HG03520 (cell line): ENCODE results near the gene HSPA1B.
"Not testable (repeated sequence)": the region's sequence is repeated elsewhere in the genome, so short reads cannot be mapped to it uniquely, and the experiment has no call there.

ENCODE experiments used
- ATAC-seq: cut with Tn5 transposase; IDR thresholded peaks from one replicate; pipeline ENCODE4 v1.9.1; 2021; ENCODE audit warnings: mild to moderate bottlenecking, moderate library complexity; ENCODE audit not compliant: unreplicated experiment

Gene HSPA1B

DNA sequence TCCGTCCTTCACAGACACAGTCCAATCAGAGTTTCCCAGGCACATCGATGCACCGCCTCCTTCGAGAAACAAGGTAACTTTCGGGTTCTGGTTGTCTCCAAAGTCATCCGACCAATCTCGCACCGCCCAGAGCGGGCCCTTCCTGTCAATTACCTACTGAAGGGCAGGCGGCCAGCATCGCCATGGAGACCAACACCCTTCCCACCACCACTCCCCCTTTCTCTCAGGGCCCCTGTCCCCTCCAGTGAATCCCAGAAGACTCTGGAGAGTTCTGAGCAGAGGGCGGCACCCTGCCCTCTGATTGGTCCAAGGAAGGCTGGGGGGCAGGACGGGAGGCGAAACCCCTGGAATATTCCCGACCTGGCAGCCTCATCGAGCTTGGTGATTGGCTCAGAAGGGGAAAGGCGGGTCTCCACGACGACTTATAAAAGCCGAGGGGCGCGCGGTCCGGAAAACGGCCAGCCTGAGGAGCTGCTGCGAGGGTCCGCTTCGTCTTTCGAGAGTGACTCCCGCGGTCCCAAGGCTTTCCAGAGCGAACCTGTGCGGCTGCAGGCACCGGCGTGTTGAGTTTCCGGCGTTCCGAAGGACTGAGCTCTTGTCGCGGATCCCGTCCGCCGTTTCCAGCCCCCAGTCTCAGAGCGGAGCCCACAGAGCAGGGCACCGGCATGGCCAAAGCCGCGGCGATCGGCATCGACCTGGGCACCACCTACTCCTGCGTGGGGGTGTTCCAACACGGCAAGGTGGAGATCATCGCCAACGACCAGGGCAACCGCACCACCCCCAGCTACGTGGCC lies at the start of gene HSPA1B:
TSS of gene HSPA1B (plus strand) at position 453 of the 794 bp plus-strand sequence. CDS start at position 666, 213 bp downstream.
- ATAC-seq: peak; percentile 60

DNA sequence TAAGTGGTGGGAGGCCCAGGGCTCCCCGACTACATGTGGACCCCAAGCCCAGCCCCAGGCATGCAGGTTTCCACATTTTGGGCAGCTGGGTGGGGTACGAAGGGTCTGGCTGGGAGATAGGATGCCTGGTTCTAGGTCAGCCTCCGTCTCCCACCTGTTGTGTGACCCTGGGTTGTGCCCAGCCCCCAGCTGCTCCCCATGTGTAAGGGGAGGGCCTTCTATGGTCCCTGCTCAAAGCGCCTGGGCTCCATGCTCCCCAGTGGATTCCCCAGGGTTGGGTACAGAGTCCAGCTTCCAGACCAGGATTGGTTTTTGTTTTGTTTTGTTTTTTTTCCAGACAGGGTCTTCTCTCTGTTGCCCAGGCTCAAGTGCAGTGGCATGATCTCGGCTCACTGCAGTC lies 49.3 kb upstream of the HSPA1B start:
- ATAC-seq: no peak

DNA sequence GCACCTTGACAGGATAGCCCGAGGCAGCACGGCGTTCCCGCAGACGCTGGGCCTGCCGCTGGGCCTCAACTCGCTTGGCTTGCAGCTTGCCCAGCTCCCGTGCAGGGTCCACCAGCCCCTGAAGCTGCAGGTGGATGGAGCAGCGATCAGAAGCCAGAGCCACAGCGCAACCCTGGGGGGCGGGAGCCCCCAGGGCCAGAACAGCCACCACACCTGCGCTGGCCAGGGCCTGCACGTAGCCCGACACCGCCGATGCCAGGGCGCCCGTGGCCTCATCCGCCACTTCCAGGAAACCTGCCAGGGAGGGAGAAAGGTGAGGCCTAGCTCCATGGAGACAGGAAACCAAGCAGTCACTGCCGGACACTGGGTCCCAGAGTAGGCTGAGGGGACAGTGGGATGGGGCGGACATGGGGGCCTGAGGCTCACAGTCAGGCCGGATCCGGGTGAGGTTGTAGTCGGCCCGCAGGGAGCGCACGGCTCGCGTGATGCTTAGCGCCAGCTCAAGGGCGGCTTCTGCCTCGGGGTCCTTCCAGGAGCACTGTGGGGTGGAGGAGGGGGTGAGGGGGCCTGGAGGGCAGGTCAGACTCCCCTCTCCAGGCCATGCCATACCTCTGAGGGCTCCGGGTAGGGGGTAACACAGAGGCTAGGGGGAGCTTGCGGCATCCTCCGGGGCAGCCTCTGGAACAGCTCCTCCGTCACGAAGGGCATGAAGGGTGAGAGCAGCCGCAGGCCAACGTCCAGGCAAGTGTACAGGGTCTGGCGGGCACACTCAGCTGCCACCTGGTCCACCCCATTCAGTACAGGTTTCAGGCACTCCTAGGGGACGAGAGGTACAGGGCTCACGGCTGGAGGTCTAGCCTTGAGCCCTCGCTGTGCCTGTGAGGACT lies 48.3 kb upstream of the HSPA1B start:
- no peak for ATAC-seq

DNA sequence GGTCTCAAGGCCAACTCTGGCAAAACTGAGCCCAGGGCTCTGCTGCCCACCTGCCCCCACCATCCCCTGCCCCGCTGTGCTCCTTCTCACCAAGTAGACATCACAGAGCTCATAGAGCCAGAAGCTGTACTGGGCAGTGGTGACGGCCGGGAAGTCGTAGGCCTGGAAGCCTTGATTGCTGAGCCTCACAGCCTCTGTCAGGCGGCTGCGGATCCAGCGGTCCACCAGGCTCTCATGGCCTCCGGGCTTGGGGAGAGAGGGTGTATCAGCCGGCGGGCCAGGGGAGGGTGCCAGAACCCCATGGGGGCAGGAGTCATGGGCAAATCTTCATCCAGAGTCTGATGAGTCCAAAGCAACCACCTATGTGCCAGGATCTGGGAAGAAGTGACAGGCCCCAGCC lies 47.6 kb upstream of the HSPA1B start:
- no peak for ATAC-seq

DNA sequence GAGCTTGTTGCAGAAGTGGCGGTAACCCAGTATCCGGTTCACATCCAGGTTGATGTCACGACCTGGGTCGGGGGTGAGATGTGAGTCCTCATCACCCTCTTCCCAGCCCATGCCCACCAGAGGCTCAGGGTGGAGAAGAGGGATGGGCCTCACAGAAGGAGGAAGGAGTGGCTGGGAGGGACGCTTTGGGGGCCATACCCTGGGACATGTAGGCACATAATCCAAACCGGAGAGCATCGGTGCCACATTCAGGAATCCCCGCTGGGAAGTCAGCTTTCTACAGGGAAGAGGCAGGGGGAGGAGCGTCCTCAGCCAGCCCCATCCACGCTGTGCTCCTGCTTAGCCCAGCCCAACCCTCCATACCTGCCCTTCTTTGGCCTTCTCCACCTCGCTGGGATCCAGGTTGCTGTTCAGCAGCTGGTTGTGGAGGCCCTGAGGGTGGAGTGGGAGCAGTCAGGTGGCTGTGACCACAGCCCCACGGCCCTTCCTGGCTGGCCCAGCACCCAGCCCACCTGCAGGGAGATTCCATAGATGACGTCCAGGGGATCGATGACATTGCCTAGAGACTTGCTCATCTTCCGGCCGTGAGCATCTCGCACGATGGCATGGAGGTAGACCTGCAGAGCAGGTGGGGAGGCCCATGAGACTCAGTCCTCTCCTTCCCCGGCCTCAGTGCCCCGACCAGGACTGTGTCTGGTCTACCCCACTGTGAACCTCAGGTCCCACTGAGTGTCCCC lies 46.9 kb upstream of the HSPA1B start:
- ATAC-seq: no peak

DNA sequence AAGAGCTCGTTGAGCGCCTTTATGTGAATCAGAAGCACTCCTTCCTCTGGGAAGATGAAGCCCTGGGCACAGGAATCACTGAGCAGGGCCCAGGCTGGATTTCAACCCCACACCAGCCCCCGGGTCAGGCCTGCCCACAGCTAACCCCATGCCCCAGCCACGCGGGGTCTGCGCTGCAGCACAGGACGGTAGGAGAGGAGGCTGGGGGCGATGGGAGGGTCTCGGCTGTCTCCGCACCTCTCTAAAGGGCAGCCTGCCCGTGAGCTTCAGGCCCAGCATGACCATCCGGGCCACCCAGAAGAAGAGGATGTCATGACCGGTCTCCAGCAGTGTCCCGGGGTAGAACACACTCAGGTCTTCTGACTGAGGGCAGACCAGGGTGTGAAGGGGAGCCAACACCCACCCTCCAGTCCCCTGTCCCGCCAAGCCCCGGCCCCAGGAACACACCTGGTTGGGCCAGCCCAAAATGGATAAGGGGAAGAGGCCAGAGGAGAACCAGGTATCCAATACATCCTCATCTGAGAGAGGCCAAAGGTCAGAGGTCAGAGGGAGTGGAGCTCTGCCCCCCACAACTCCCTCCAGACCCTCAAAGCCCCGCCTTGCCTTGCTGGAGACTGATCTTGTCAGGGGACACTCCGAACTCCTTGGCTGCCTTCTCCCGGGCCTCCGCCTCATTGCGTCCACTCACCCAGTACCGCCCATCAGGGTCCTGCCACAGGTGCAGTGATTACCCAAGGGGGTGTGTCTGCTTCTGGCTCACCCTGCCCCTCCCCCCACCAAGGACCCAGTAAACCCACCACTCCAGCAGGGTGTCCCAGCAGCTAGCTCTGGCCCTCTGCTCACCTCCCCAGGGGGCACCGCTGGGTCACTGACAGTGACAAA lies 46.1 kb upstream of the HSPA1B start:
- ATAC-seq: no peak

DNA sequence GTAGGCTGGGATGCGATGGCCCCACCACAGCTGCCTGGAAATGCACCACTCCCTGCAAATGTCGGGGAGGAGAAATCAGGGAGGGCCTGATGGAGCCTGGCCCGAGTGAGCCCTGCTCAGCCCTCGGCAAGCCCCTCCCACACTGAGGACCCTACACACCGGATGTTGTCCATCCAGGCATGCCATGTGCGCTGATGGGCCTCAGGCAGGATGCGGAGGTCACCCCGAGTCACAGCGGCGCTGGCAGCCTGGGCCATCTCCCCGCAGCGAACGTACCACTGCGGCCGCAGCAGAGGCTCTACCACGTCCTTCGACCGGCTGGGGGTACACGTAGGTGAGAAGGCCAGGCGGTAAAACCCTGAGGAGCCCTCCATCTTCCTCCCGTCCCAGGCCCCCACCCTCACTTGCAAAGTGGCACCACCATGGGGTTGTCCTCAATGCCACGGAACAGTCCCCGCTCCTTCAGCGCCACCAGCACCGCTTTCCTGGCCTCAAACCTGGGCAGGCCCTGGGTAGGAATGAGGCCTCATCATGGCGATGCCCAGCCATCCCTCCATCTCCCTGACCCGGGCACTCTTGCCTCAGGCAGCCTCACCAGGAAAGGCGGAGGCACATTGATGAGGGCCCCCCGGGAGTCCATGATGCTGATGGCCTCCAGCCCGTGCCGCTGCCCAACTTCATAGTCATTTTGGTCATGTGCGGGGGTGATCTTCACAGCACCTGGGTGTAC lies 45.2 kb upstream of the HSPA1B start:
- no peak for ATAC-seq

DNA sequence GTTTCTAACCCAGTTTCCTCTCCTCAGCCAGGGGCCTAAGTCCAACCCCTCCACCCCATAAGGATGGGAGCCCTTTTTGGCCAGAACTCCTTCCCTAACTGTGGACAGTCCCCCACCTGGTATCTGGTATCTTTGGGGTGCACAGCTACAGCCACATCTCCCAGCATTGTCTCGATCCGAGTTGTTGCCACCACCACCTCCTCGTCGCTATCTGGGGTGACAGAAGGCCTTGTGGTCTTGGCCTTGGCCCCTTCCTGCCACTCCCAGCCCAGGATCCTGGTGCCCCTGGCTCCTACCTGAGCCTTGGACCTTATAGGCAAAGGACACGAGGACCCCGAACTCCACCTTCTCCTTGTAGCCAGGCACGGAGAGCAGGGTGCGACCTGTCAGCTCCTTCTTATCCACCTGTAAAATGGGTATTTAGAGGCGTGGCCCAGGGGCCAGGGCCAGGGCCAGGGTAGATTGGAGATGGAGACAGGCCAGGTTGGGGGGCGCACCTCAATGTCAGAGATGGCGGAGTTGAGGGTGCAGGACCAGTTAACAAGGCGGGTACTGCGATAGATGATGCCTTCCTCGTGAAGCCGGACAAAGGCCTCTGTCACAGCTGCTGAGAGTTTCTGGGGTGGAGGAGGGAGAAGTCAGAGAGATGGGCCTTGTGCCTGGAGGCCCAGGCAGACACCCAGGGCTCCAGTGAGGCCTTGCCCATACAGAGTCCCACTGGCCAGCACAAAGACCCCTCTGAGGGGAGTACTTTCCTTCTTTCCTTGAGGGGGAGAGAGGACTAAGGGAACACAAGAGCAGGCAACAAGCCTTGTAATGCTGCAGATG lies 43.2 kb upstream of the HSPA1B start:
- no peak for ATAC-seq

DNA sequence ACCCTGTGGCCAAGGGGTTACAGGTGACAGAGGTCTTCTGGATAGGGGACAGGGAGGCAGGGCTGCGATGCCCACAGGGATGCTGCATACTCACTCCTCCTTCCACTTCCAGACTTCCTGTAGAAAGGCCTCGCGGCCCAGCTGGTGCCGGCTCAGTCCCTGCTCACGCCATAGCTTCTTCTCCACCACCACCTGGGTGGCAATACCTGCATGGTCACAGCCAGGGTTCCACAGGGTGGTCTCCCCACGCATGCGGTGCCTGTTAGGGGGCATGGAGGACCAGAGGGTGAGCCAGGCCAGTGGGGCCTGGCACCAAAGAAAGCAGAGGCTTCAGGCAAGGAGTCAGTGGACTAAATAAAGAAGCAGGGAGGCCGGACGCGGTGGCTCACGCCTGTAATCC lies 42.1 kb upstream of the HSPA1B start:
- no peak for ATAC-seq

DNA sequence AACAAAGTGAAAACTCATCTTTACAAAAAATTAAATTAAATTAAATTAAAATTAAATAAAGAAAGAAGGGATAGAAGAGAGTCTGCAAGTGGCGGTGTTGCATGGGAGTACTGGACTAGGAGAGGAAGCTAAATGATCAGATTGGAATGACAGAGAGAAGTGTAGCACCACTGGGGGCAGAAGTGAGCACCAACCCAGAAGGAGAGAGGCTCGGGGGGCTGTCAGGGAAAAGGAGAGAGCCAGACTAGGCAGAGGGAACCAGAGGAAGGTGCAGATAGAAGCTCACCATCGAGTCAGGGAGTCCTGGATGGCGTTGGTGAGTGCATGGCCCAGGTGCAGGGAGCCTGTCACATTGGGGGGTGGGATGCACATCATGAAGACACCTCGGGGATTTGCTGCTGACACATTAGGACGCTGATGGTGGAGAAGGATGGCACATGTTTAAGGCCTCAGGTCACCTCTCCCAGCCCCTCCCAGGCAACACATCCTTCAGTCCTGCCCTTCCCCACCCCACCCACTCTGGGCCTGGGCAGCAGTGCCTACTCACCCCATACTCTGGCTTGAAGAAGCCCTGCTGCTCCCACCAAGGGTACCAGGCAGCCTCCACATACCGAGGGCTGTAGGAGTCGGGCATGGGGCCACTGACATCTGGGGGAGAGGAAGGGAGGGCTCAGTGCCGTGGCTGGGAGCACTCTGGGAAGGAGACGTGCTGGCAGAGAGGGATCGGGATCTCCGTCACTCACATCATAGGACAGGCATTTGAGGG lies 36.0 kb upstream of the HSPA1B start:
- no peak for ATAC-seq

DNA sequence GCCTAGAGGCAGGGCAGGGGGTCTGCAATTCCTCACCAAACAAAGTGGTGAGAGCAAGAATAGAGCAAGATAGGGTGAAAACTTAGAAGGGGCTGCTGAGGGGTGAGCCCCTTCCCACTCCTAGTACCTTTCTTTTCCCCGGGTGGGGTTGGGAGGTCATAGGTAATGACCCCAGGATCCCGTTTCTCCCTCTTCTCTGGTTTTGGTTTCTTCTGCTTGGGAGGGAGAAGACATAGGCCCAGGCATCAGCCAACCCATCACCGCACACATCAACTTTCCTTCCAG lies 35.5 kb upstream of the HSPA1B start:
- no peak for ATAC-seq

DNA sequence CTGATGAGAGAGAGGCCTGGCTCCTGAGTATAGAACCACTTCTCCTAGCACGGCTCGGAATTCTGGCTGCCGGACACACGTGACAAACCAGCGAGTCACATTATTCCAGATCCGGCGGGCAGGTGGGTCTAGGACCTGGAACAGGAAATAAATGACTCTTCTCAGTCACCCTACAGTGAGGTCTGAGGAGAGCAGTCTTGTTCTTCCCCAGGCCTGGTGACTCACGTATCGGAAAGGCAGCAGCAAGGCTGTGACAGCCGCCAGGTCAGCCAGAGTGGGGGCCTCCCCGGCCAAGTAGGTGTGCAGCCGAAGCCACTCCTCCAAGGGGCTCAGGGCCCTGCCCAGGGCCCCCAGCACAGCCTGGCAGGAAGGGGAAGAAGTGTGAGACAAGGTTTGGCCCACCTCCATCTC lies 34.8 kb upstream of the HSPA1B start:
- no peak for ATAC-seq

DNA sequence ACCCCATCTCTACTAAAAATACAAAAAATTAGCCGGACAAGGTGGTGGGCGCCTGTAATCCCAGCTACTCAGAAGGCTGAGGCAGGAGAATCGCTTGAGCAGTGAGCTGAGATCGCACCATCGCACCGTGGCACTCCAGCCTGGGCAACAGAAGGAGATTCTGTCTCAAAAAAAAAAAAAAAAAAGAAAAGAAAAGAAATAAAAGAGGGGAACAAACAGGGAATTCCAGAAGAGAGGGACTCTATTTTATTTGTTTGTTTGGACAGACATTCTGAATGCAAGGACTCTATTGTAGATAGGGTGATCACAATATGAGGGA lies 33.7 kb upstream of the HSPA1B start:
- not testable (repeated sequence) for ATAC-seq

DNA sequence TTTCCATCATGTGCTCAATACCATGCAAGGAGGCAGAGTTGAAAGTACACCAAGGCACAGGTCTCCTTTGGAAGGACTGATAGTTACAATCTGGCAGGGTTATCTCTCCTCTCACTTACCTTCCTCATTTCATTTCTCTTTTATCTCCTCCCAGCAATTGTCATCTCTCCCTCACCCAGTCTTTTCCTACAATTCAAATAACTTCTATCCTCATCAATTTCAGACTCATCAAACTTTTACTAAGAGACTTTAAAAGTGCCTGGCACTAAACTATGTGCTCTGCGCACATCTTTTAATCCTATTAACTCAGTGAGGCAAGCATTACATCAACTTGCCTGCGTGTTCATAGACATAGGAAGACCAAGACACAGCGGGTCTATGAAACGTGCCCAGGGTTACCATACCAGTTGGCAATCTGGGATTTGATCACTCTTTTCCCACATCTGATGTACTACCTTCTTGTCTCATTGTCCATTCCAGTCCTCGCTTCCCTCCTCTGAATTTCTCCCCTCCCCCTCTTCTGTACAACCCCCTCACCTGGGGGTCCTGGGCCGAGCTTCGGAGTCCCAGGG lies 33.2 kb upstream of the HSPA1B start:
- no peak for ATAC-seq

DNA sequence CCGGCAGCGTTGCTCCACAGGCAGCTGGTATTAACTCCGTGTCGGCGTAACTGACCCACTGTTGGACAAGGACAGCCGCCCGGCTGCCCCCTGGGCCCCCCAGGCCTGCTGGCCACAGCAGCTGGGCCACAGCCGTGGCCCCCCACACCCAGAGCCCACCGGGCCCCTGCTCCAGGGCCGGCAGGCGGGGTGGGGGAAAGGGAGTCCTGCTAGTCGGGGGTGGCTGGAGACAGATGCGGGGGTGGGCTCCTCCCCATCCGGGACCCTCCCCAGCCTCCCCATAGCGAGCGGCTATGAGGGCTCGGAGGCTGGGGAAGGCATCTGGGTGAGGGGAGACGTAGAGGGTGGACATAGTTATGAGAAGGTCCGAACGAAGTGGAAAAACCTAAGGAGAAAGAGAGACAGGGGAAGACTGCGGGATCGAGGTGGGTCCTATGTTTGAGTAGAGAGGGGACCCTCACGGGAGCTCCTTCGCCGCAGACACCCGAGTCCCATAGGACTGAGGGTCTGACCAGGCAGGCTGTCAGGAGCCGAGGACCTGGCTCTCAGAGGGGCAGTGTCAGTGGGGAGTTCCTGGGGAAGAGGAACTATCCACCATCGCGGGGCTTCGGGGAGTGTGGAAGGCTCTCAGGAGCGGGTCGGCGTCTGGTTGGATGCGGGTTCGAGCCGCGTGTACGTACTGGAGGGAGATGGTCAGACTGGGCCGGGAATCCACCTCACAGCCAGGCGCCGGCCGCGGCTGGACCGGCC lies 32.5 kb upstream of the HSPA1B start:
- no peak for ATAC-seq

DNA sequence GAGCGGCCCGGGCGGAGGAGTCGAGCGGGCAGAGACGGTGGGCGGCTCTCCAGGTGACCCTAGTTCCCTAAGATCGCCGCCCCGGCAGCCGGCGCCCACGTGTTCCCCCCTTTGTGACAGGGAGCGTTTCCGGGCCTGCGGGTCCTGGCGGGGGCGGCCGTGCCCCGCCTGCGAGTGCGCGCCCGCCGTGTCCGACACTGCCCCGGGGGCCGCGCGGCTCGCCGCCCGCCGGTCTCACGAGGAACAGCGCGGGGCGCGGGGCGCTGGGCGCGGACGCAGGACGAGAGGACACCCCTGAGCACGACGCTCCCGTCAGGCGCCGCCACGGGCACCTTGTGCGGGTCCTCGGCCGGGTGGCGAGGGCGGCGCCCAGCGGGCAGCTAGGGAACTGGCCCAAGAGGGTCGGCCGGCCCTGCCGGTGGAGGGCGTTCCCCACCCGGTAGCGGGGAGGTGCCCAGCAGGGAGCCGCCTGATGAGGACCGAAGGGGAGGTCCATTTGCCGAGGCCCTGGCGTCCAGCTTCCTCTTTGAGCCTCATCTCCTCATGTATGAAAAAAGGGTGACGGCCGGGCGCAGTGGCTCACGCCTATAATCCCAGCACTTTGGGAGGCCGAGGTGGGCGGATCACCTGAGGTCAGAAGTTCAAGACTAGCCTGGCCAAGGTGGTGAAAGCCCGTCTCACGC lies 31.8 kb upstream of the HSPA1B start, which contains the start of gene VARS1:
TSS of gene VARS1 (minus strand) at position 137 of the 683 bp plus-strand sequence. CDS start 535 bp downstream, outside the sequence.
- peak; percentile 62 for ATAC-seq

DNA sequence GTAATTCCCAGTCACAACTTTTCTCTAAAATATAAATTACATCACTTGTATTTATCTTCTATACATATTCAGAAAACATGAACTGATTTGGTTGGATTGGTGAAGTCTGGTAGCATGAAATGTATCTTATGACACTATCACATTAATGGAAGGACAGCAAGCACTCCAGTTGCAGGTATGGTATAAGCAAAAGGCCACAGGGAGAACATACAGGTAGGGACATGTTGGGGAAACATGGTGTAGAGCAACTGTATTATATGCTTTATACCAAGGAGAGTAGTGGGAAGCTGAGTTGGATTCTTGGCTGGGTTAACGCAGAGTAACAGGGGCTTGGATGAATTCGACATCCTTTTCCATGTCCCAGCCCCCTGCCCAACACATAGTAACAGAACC lies 30.5 kb upstream of the HSPA1B start:
- no peak for ATAC-seq
